ENCODE data around the gene ESRRG. TPM values are rescaled to one million over a fixed set of nuclear protein-coding genes. Genes with fewer than 3 reads are reported as not detected.
A peak's percentile ranks its signal among the peaks of the same experiment; 100 is the strongest.

ESRRG gene
- total RNA-seq (not detected in 2 replicates), polyA plus RNA-seq (0.06 TPM in 1 of 2 replicates, not detected in the other), polyA minus RNA-seq (not detected in 2 replicates)
- 0.44 TPM for total RNA-seq (2013)

- CTCF ChIA-PET: no interaction called here
- TF ChIP-seq EZH2 (IDR thresholded peaks at IDR 0.05; ENCODE audit: borderline replicate concordance, insufficient read depth, low read depth, low read length, poor library complexity, severe bottlenecking): no peak
- no peak for TF ChIP-seq CTCF (IDR thresholded peaks at IDR 0.05)
- Mint-ChIP-seq H3K27me3 (peaks cover 43% of the 10 kb centered on the region), H3K4me3 (peak within 1 kb of the TSS; percentile 55), H3K9me3 (ENCODE audit: insufficient read depth) (no peaks in the 10 kb centered on the region), H3K4me1 (peaks cover 8% of the 10 kb centered on the region), H3K27ac (no peak within 1 kb of the TSS)
- Histone ChIP-seq H3K4me2 (replicated peaks; ENCODE audit: low read depth, low read length, poor library complexity, severe bottlenecking) (peak within 1 kb of the TSS; percentile 54), H2AFZ (ENCODE audit: insufficient read depth, low read depth, low read length, poor library complexity, severe bottlenecking) (peak within 1 kb of the TSS; percentile 45), H3K9ac (ENCODE audit: low read length) (no peak within 1 kb of the TSS), H3K4me3 (ENCODE audit: control extremely low read depth in 1 of 5, extremely low read depth in 1 of 5, insufficient read depth in 1 of 5, low read depth in 2 of 5, low read length in 4 of 5) (peak within 1 kb of the TSS in 2 of 5 experiments; percentile 3), H3K9me3 (ENCODE audit: control extremely low read depth in 1 of 3, control insufficient read depth in 2 of 3, insufficient read depth in 1 of 3, low read length in 2 of 3) (no peaks in the 10 kb centered on the region), H3K79me2 (ENCODE audit: control insufficient read depth, insufficient read depth, low read length) (no peaks in the 10 kb centered on the region), H3K27me3 (replicated peaks in 1 of 4; ENCODE audit: control extremely low read depth in 1 of 4, control insufficient read depth in 3 of 4, insufficient read depth in 4 of 4, low read length in 3 of 4) (peaks cover 0 to 19% (median 6%) of the 10 kb centered on the region in 4 experiments), H3K27ac (ENCODE audit: low read length in 2 of 2) (no peak within 1 kb of the TSS), H3K4me1 (ENCODE audit: control insufficient read depth in 2 of 2, insufficient read depth in 2 of 2, low read length in 2 of 2) (peaks cover 4 to 11% of the 10 kb centered on the region in 2 donors), H4K20me1 (ENCODE audit: control insufficient read depth, insufficient read depth, low read length, poor library complexity, severe bottlenecking) (no peaks in the 10 kb centered on the region), H3K36me3 (replicated peaks in 1 of 2; ENCODE audit: control extremely low read depth in 1 of 2, control insufficient read depth in 1 of 2, extremely low read depth in 1 of 2, insufficient read depth in 2 of 2, low read length in 1 of 2) (no peaks in the 10 kb centered on the region)
- POLR2A ChIA-PET: no interaction called here
- ATAC-seq (ENCODE audit: low read depth) (no peak), DNase-seq (peak; percentile 2)
- intact Hi-C loops (cut with micrococcal nuclease): no loop called here
- WGBS (ENCODE audit: insufficient coverage): 7% methylated on average over 12 of the region's 17 CpGs
Measured at GRCh38 chr1:216723274-216723780, at the start of gene ESRRG. TSS of gene ESRRG (minus strand) at chr1:216723429. CDS start at chr1:216723299, 130 bp downstream.

- H3K4me1 Mint-ChIP-seq: no peaks in the 10 kb centered on the region
- Histone ChIP-seq H4K20me1 (ENCODE audit: control insufficient read depth, insufficient read depth, low read length, poor library complexity, severe bottlenecking) (no peaks in the 10 kb centered on the region), H3K4me3 (ENCODE audit: control extremely low read depth in 1 of 5, extremely low read depth in 1 of 5, insufficient read depth in 1 of 5, low read depth in 2 of 5, low read length in 4 of 5) (no peak overlapping the region), H3K36me3 (replicated peaks in 1 of 2; ENCODE audit: control extremely low read depth in 1 of 2, control insufficient read depth in 1 of 2, extremely low read depth in 1 of 2, insufficient read depth in 2 of 2, low read length in 1 of 2) (no peaks in the 10 kb centered on the region), H3K79me2 (ENCODE audit: control insufficient read depth, insufficient read depth, low read length) (no peaks in the 10 kb centered on the region), H3K4me1 (ENCODE audit: control insufficient read depth in 2 of 2, insufficient read depth in 2 of 2, low read length in 2 of 2) (no peaks in the 10 kb centered on the region), H3K4me2 (replicated peaks; ENCODE audit: low read depth, low read length, poor library complexity, severe bottlenecking) (no peak overlapping the region), H3K27ac (ENCODE audit: low read length in 2 of 2) (no peak overlapping the region), H2AFZ (ENCODE audit: insufficient read depth, low read depth, low read length, poor library complexity, severe bottlenecking) (no peak overlapping the region), H3K9ac (ENCODE audit: low read length) (no peak overlapping the region), H3K9me3 (ENCODE audit: control extremely low read depth in 1 of 3, control insufficient read depth in 2 of 3, insufficient read depth in 1 of 3, low read length in 2 of 3) (no peaks in the 10 kb centered on the region), H3K27me3 (replicated peaks in 1 of 4; ENCODE audit: control extremely low read depth in 1 of 4, control insufficient read depth in 3 of 4, insufficient read depth in 4 of 4, low read length in 3 of 4) (no peaks in the 10 kb centered on the region)
- TF ChIP-seq EZH2 (IDR thresholded peaks at IDR 0.05; ENCODE audit: borderline replicate concordance, insufficient read depth, low read depth, low read length, poor library complexity, severe bottlenecking) (no peak), CTCF (IDR thresholded peaks at IDR 0.05) (no peak)
- no peak overlapping the region for H3K27ac Mint-ChIP-seq
- intact Hi-C loops (cut with micrococcal nuclease): no loop called here
- DNase-seq: no peak
- CTCF ChIA-PET: no interaction called here
- H3K4me3 Mint-ChIP-seq: no peak overlapping the region
- no peaks in the 10 kb centered on the region for H3K9me3 Mint-ChIP-seq (ENCODE audit: insufficient read depth)
- ATAC-seq (ENCODE audit: low read depth): no peak
- POLR2A ChIA-PET: no interaction called here
- WGBS (ENCODE audit: insufficient coverage): 61% methylated on average over 3 of the region's 4 CpGs
- H3K27me3 Mint-ChIP-seq: no peaks in the 10 kb centered on the region
Measured at GRCh38 chr1:216771922-216772321, 48.7 kb upstream of the ESRRG start.
